Measurements from ENCODE around the gene STXBP3. TPM values are rescaled to one million over a fixed set of nuclear protein-coding genes. Genes with fewer than 3 reads are reported as not detected.

The STXBP3 gene
- total RNA-seq, 1 donor from 2014 or later = 53.0 TPM

- DNase-seq (ENCODE audit: low read depth in 2 of 2) = no peak
These were observed 57.1 kb downstream of the STXBP3 start for GRCh38 chr1:108803548-108803947.

- no peak for DNase-seq (ENCODE audit: low read depth in 2 of 2)
These were observed 62.0 kb downstream of the STXBP3 start for GRCh38 chr1:108808438-108808837.

- DNase-seq (ENCODE audit: low read depth in 2 of 2) = no peak
These were observed 65.1 kb downstream of the STXBP3 start for GRCh38 chr1:108811611-108812010.

GRCh38 chr1:108813326-108813725 lies 66.9 kb downstream of the STXBP3 start:
- no peak for DNase-seq (ENCODE audit: low read depth in 2 of 2)

GRCh38 chr1:108814343-108815125 lies 68.1 kb downstream of the STXBP3 start:
- DNase-seq (ENCODE audit: low read depth in 2 of 2) = peak in 1 of 2 donors; percentile 20

GRCh38 chr1:108815566-108815965 lies 69.1 kb downstream of the STXBP3 start:
- no peak for DNase-seq (ENCODE audit: low read depth in 2 of 2)

GRCh38 chr1:108816049-108816893 lies 69.8 kb downstream of the STXBP3 start:
- peak; percentile 96 to 98 for DNase-seq (ENCODE audit: low read depth in 2 of 2)

- peak; percentile 57 to 60 for DNase-seq (ENCODE audit: low read depth in 2 of 2)
These were observed 70.5 kb downstream of the STXBP3 start for GRCh38 chr1:108817016-108817415.

GRCh38 chr1:108817811-108818210 lies 71.3 kb downstream of the STXBP3 start:
- DNase-seq (ENCODE audit: low read depth in 2 of 2) = no peak

- no peak for DNase-seq (ENCODE audit: low read depth in 2 of 2)
These were observed 73.4 kb downstream of the STXBP3 start for GRCh38 chr1:108819878-108820277.

GRCh38 chr1:108823632-108824031 lies 77.2 kb downstream of the STXBP3 start:
- no peak for DNase-seq (ENCODE audit: low read depth in 2 of 2)

GRCh38 chr1:108824051-108824450 lies 77.6 kb downstream of the STXBP3 start:
- DNase-seq (ENCODE audit: low read depth in 2 of 2) = no peak

GRCh38 chr1:108826081-108826635 lies 79.7 kb downstream of the STXBP3 start:
- no peak for DNase-seq (ENCODE audit: low read depth in 2 of 2)

- peak; percentile 81 to 85 for DNase-seq (ENCODE audit: low read depth in 2 of 2)
These were observed 81.8 kb downstream of the STXBP3 start for GRCh38 chr1:108828074-108828961.

- peak; percentile 79 to 82 for DNase-seq (ENCODE audit: low read depth in 2 of 2)
These were observed 83.0 kb downstream of the STXBP3 start for GRCh38 chr1:108829498-108829916.

GRCh38 chr1:108830119-108831008 lies 83.9 kb downstream of the STXBP3 start:
- peak; percentile 83 to 99 for DNase-seq (ENCODE audit: low read depth in 2 of 2)

GRCh38 chr1:108831225-108831624 lies 84.8 kb downstream of the STXBP3 start:
- DNase-seq (ENCODE audit: low read depth in 2 of 2) = peak; percentile 94

- no peak for DNase-seq (ENCODE audit: low read depth in 2 of 2)
These were observed 86.5 kb downstream of the STXBP3 start for GRCh38 chr1:108832929-108833328.

- no peak for DNase-seq (ENCODE audit: low read depth in 2 of 2)
These were observed 95.2 kb downstream of the STXBP3 start for GRCh38 chr1:108841703-108842102.

GRCh38 chr1:108842525-108843181 lies 96.2 kb downstream of the STXBP3 start:
- no peak for DNase-seq (ENCODE audit: low read depth in 2 of 2)
